Measurements from ENCODE around the gene WIF1. TPM values are rescaled to one million over a fixed set of nuclear protein-coding genes. Genes with fewer than 3 reads are reported as not detected.

WIF1 gene
- total and polyA plus RNA-seq, 4 donors = 16.9 to 109 (median 51.0) TPM

DNA sequence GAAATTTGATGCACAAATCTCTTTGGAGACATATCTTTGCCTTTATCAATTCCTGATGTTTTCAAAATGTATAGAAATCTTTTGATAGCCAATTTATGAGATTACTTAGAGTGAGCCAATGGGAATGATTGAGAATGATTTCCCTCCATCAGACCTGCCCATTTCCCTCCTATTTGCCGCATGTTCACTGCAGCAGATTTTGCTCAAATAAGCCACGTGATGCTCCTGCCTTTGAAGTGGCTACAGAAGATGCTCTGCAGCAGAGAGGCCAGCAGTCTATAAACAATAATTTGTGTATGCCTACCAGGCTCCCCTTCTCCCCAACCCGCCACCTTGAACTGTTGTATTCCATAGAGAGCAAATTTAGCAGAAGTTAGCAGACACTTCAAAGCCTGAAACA lies 21.9 kb downstream of the WIF1 start:
- WGBS, 2 donors = 63 to 91% methylated on average over 3 of the region's 3 CpGs
- ATAC-seq (ENCODE audit: insufficient read depth, low FRiP score) (no peak), DNase-seq (no peak)
- no peaks in the 10 kb centered on the region for H3K27me3 ChIP-seq (ENCODE audit: control insufficient read depth in 3 of 3, insufficient read depth in 3 of 3, low read length in 2 of 3)
- no peaks in the 10 kb centered on the region for H3K9me3 ChIP-seq (ENCODE audit: control insufficient read depth in 4 of 4, insufficient read depth in 3 of 4, low read length in 3 of 4)
- no peak overlapping the region for H3K4me3 ChIP-seq
- TF ChIP-seq, protein P1, sequence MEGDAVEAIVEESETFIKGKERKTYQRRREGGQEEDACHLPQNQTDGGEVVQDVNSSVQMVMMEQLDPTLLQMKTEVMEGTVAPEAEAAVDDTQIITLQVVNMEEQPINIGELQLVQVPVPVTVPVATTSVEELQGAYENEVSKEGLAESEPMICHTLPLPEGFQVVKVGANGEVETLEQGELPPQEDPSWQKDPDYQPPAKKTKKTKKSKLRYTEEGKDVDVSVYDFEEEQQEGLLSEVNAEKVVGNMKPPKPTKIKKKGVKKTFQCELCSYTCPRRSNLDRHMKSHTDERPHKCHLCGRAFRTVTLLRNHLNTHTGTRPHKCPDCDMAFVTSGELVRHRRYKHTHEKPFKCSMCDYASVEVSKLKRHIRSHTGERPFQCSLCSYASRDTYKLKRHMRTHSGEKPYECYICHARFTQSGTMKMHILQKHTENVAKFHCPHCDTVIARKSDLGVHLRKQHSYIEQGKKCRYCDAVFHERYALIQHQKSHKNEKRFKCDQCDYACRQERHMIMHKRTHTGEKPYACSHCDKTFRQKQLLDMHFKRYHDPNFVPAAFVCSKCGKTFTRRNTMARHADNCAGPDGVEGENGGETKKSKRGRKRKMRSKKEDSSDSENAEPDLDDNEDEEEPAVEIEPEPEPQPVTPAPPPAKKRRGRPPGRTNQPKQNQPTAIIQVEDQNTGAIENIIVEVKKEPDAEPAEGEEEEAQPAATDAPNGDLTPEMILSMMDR (IDR thresholded peaks at IDR 0.05; ENCODE audit: control extremely low read depth, extremely low read depth) = no peak
- H3K4me1 ChIP-seq (ENCODE audit: control insufficient read depth in 5 of 5, insufficient read depth in 5 of 5, low read length in 5 of 5) = peaks cover 0 to 9% (median 0%) of the 10 kb centered on the region in 5 donors
- H3K27ac ChIP-seq (ENCODE audit: low read depth in 1 of 2, low read length in 1 of 2) = no peak overlapping the region
- H3K9ac ChIP-seq (ENCODE audit: insufficient read depth in 1 of 2, low read length in 2 of 2) = no peak overlapping the region
- no peaks in the 10 kb centered on the region for H3K36me3 ChIP-seq (ENCODE audit: control insufficient read depth in 4 of 4, insufficient read depth in 4 of 4, low read length in 4 of 4)

DNA sequence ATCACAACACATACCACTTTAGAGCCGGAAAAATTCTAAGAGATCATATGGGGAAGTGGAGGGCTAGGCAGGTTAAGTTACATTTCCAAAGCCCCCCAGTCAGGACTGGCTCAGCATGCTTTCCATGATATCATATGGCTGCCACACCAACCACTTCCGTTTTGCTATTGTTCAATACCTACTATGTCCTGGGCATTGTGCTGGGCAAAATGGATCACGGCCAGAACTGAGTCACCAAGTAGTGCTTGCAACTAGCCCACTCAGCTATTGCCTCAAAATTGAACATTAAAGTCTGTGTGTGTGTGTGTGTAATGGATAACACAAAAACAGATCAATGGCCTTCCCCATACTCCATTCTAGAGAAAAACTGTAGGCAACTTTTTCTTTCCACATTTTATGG lies 22.7 kb downstream of the WIF1 start:
- no peak for ATAC-seq (ENCODE audit: insufficient read depth, low FRiP score)
- H3K27me3 ChIP-seq (ENCODE audit: control insufficient read depth in 3 of 3, insufficient read depth in 3 of 3, low read length in 2 of 3) = no peaks in the 10 kb centered on the region
- no peak overlapping the region for H3K4me3 ChIP-seq
- H3K36me3 ChIP-seq (ENCODE audit: control insufficient read depth in 4 of 4, insufficient read depth in 4 of 4, low read length in 4 of 4) = no peaks in the 10 kb centered on the region
- no peak overlapping the region for H3K27ac ChIP-seq (ENCODE audit: low read depth in 1 of 2, low read length in 1 of 2)
- H3K9ac ChIP-seq (ENCODE audit: insufficient read depth in 1 of 2, low read length in 2 of 2) = no peak overlapping the region
- WGBS, 2 donors = 85 to 89% methylated on average over 3 of the region's 3 CpGs
- H3K9me3 ChIP-seq (ENCODE audit: control insufficient read depth in 4 of 4, insufficient read depth in 3 of 4, low read length in 3 of 4) = no peaks in the 10 kb centered on the region
- DNase-seq = no peak
- H3K4me1 ChIP-seq (ENCODE audit: control insufficient read depth in 5 of 5, insufficient read depth in 5 of 5, low read length in 5 of 5) = peaks cover 0 to 14% (median 0%) of the 10 kb centered on the region in 5 donors
- TF ChIP-seq, protein P1 (IDR thresholded peaks at IDR 0.05; ENCODE audit: control extremely low read depth, extremely low read depth) = no peak

DNA sequence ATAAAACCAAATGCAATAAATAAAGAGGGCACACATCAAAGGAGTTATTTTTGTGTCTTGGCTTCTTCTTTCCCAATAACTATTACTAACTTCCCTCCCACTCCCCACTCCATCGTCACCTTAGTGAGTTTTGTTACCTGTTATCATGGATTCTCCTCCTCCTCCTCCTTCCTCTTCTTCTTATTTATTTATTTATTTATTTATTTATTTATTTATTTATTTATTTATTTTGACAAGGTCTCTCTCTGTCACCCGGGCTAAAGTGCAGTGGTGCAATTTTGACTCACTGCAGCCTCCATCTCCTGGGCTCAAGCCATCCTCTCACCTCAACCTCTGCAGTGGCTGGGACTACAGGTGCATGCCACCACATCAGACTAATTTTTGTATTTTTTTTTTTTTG lies 26.4 kb downstream of the WIF1 start:
- TF ChIP-seq, protein P1 (IDR thresholded peaks at IDR 0.05; ENCODE audit: control extremely low read depth, extremely low read depth) = no peak
- DNase-seq (no peak), ATAC-seq (ENCODE audit: insufficient read depth, low FRiP score) (no peak)
- H3K4me3 ChIP-seq = no peak overlapping the region
- no peak overlapping the region for H3K9ac ChIP-seq (ENCODE audit: insufficient read depth in 1 of 2, low read length in 2 of 2)
- WGBS, 2 donors = 71 to 93% methylated on average over 2 of the region's 2 CpGs
- no peaks in the 10 kb centered on the region for H3K27me3 ChIP-seq (ENCODE audit: control insufficient read depth in 3 of 3, insufficient read depth in 3 of 3, low read length in 2 of 3)
- H3K27ac ChIP-seq (ENCODE audit: low read depth in 1 of 2, low read length in 1 of 2) = no peak overlapping the region
- peaks cover 0 to 3% (median 0%) of the 10 kb centered on the region in 4 donors for H3K9me3 ChIP-seq (ENCODE audit: control insufficient read depth in 4 of 4, insufficient read depth in 3 of 4, low read length in 3 of 4)
- no peaks in the 10 kb centered on the region for H3K36me3 ChIP-seq (ENCODE audit: control insufficient read depth in 4 of 4, insufficient read depth in 4 of 4, low read length in 4 of 4)
- peaks cover 0 to 9% (median 0%) of the 10 kb centered on the region in 5 donors for H3K4me1 ChIP-seq (ENCODE audit: control insufficient read depth in 5 of 5, insufficient read depth in 5 of 5, low read length in 5 of 5)

DNA sequence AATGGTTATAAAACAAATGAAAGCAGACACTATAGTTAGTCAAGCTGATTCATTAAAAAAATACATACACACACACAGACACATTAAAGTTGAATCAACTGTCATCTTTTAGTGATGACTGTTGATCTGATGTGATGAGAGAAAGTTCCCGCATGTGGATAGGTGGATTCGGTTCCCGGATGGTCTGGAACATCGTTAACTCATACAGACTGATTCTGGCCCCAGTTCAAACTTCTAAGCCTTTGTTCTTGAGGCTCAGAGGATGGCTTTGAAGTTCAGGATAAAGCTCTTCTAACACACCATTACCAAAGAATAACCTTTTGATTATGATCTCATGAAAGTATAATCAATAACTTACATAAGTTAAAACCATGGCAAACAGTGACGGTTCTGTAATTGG lies 27.5 kb downstream of the WIF1 start:
- TF ChIP-seq, protein P1 (IDR thresholded peaks at IDR 0.05; ENCODE audit: control extremely low read depth, extremely low read depth) = no peak
- H3K9me3 ChIP-seq (ENCODE audit: control insufficient read depth in 4 of 4, insufficient read depth in 3 of 4, low read length in 3 of 4) = peaks cover 0 to 3% (median 0%) of the 10 kb centered on the region in 4 donors
- H3K9ac ChIP-seq (ENCODE audit: insufficient read depth in 1 of 2, low read length in 2 of 2) = no peak overlapping the region
- WGBS, 2 donors = 53 to 58% methylated on average over 5 of the region's 5 CpGs
- DNase-seq (peak in 2 of 3 donors; percentile 37 to 70), ATAC-seq (ENCODE audit: insufficient read depth, low FRiP score) (no peak)
- H3K27ac ChIP-seq (ENCODE audit: low read depth in 1 of 2, low read length in 1 of 2) = no peak overlapping the region
- H3K27me3 ChIP-seq (ENCODE audit: control insufficient read depth in 3 of 3, insufficient read depth in 3 of 3, low read length in 2 of 3) = no peaks in the 10 kb centered on the region
- H3K36me3 ChIP-seq (ENCODE audit: control insufficient read depth in 4 of 4, insufficient read depth in 4 of 4, low read length in 4 of 4) = no peaks in the 10 kb centered on the region
- peaks cover 0 to 7% (median 0%) of the 10 kb centered on the region in 5 donors for H3K4me1 ChIP-seq (ENCODE audit: control insufficient read depth in 5 of 5, insufficient read depth in 5 of 5, low read length in 5 of 5)
- H3K4me3 ChIP-seq = no peak overlapping the region
